NCI-H146 (cell line): ENCODE data around the gene C2.

Experiments used
- DNase-seq: peaks from one replicate; lab custom pipeline; 2025; lab: John Stamatoyannopoulos, UW

The C2 gene

GRCh38 chr6:31927242-31927862 lies at the start of gene C2:
Gene C2, plus strand, starts transcription at chr6:31927717. Its CDS starts 36 bp downstream, at chr6:31927753.
- DNase-seq = no peak

GRCh38 chr6:31878222-31878621 lies 49.3 kb upstream of the C2 start:
- DNase-seq = no peak

- DNase-seq = no peak
Measured at GRCh38 chr6:31878726-31879125, 48.8 kb upstream of the C2 start, which contains the start of gene SLC44A4. Gene SLC44A4, minus strand, starts transcription at chr6:31878997. Its CDS starts 17 bp downstream, at chr6:31878980.

GRCh38 chr6:31879143-31879542 lies 48.4 kb upstream of the C2 start:
- DNase-seq = no peak

GRCh38 chr6:31879901-31880300 lies 47.6 kb upstream of the C2 start:
- no peak for DNase-seq

GRCh38 chr6:31880616-31881015 lies 46.9 kb upstream of the C2 start:
- DNase-seq = no peak

GRCh38 chr6:31881136-31881859 lies 46.2 kb upstream of the C2 start:
- no peak for DNase-seq

- DNase-seq = no peak
Measured at GRCh38 chr6:31882344-31882743, 45.2 kb upstream of the C2 start.

- DNase-seq = no peak
Measured at GRCh38 chr6:31883676-31884075, 43.8 kb upstream of the C2 start.

GRCh38 chr6:31884528-31885035 lies 42.9 kb upstream of the C2 start:
- no peak for DNase-seq

GRCh38 chr6:31886541-31886991 lies 41.0 kb upstream of the C2 start:
- no peak for DNase-seq

GRCh38 chr6:31887173-31888007 lies 40.1 kb upstream of the C2 start:
- no peak for DNase-seq

- no peak for DNase-seq
Measured at GRCh38 chr6:31888276-31889258, 39.0 kb upstream of the C2 start.

GRCh38 chr6:31889331-31889972 lies 38.1 kb upstream of the C2 start:
- no peak for DNase-seq

- no peak for DNase-seq
Measured at GRCh38 chr6:31892821-31893220, 34.7 kb upstream of the C2 start.

- DNase-seq = no peak
Measured at GRCh38 chr6:31896493-31896855, 31.0 kb upstream of the C2 start.

- no peak for DNase-seq
Measured at GRCh38 chr6:31896856-31897611, 30.5 kb upstream of the C2 start.

- peak; percentile 77 for DNase-seq
Measured at GRCh38 chr6:31897612-31898382, 29.7 kb upstream of the C2 start, which contains the start of gene EHMT2. Gene EHMT2, minus strand, starts transcription at chr6:31897698. Its CDS starts 21 bp downstream, at chr6:31897677.

GRCh38 chr6:31898383-31899011 lies 29.0 kb upstream of the C2 start:
- DNase-seq = peak; percentile 67
